Erythroblast (primary cell): Measurements from ENCODE around the gene SLC49A4.

Experiments used
- GATA1 ChIP-seq: IDR thresholded peaks from 2 replicates; pipeline ENCODE4 v1.6.1; 2011; ENCODE audit warnings: low read depth, mild to moderate bottlenecking, control low read depth, low read length, moderate library complexity
- POLR2A ChIP-seq: IDR thresholded peaks from 2 replicates; pipeline ENCODE4 v1.6.1; 2011; ENCODE audit warnings: mild to moderate bottlenecking, low read length

- no peak for TF ChIP-seq POLR2A
- TF ChIP-seq GATA1 = no peak
Measured at GRCh38 chr3:122776675-122777468, 18.0 kb upstream of the SLC49A4 start.
